Caki2 (cell line): ENCODE measurements around the gene RFX8. TPM values are rescaled to one million over a fixed set of nuclear protein-coding genes. Genes with fewer than 3 reads are reported as not detected.

Experiments
- DNase-seq: peaks from one replicate; pipeline ENCODE4 v3.0.0-alpha.2; 2015; ENCODE audit warnings: low read depth
- in situ Hi-C: cut with HindIII; loops from 2 replicates; pipeline ENCODE4 v1.10.0; 2016; ENCODE audit warnings: low sequenced_read_pairs, low pct_unique_long_range_greater_than_20kb, mixed read lengths
- total RNA-seq: library from RNA; depleted of rRNA; stranded (reverse); fragments of >200 nt; shearing (Covaris generic); gene quantifications from 2 replicates; pipeline ENCODE4 v1.2.3, GENCODE V29; 2014; ENCODE audit warnings: low replicate concordance

Gene RFX8
- total RNA-seq, 1 experiment from 2014 or later: not detected

DNA sequence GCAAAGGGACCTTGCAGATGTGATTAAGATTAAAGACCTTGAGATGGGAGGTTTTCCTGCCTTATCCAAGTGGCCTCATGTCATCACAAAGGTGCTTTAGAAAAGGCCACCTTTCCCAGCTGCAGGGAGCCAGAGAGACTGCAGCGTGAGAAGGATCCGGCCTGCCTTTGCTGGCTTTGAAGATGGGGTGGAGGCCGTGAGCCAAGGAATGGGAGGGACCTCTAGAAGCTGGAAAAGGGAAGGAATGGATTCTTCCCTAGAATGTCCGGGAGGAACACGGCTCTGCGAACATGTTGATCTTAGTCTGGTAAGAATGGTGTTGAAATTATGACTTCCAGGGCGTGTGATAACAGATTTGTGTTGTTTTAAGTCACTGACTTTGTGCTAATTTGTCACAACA lies 47.7 kb downstream of the RFX8 start:
- DNase-seq: no peak
- in situ Hi-C loops: no loop called here

DNA sequence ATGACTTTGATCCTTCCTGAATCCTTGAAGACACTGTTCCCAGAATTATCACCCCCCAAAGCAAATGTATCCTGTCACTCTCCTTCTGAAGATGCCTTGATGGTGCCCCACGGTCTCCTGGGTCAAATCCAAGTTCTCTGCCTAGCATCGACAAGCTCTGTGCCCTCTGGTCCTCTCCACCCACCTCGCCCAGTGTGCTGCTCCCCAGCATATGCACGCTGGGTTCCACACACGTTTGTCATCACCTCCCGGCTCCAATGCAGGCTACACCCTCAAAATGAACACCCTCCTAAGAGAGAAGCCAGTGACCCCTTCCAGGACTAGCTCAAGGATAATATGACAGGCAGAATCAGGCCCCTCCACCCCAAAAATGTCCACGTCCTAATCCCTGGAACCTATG lies 48.1 kb downstream of the RFX8 start:
- in situ Hi-C loops: no loop called here
- no peak for DNase-seq

DNA sequence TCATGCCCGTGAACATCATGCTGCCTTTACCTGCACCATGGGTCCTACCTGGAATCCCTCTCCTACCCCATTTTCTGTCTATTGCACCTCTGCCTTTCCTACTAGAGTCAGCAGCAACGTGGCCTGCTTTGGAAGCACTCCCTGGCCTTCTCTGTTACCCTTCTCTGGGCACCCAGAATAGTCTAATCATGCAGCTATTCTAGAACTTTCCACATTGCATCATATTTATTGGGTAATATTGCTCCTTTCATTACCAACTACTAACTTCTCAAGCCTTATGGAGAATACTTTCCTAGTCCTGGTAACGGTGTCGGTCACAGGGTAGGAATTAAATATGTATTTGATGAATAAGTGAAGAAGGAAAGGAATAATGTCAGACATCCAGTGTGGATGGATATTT lies 54.3 kb downstream of the RFX8 start:
- in situ Hi-C loops: no loop called here

DNA sequence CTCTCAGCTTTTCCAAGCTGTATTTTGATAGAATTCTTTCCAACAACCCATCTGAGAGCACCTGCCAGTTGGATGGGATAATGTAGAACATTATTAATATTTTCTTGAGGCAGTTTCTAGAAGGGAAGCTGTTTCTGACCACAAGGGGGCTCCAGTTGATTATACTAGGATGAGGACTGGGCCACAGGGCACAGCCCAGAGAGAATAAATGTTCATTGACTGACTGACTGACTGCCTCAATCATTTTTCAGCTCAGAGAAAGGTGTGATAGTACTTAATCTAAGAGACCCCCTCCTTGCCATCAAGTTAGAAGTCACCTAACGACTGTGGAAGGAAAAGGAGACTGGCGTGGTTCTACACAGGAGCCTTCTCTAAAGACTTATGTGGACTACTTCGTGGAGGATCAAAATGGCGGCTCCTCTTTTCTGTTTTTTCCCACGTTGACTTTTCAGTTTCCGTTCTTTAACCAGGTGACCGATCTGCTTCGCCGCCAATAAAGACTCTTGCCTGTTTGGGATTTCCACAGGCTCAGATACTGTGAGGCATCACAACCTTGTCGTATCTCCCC lies 55.7 kb downstream of the RFX8 start:
- DNase-seq: peak; percentile 28
- in situ Hi-C loops: no loop called here

More for the DNA sequence above, 54.3 kb downstream of the RFX8 start:
- no peak for DNase-seq

DNA sequence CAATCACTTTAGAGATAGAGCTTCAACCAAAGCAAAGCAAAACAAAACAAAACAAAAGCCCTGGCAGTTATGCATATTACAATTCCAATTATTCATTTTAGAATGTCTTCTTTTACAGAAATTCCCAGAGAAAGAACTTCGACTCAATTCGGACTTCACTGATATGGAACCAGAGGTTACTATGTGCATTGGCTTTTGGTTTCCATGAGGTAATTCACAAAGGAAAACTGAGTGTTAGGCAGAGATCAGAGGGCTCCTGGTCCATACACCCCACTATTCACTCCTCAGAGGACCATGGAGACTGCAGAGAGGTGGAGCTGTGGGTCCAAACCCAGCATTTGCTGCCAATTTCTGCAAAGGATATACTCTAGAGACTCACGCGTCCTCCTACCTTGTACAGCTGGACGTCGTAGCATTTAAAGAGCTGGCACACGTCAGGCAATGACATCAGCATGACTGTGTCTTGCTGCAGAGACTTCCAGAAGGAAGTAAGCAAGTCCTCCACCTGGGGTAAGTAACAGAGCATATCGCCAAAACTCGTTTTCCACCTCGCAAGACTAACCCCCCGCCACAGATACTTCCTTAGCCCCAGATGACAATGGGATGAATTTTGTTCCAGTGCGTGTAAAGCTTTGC lies 56.3 kb downstream of the RFX8 start:
- DNase-seq: no peak
- in situ Hi-C loops: no loop called here

DNA sequence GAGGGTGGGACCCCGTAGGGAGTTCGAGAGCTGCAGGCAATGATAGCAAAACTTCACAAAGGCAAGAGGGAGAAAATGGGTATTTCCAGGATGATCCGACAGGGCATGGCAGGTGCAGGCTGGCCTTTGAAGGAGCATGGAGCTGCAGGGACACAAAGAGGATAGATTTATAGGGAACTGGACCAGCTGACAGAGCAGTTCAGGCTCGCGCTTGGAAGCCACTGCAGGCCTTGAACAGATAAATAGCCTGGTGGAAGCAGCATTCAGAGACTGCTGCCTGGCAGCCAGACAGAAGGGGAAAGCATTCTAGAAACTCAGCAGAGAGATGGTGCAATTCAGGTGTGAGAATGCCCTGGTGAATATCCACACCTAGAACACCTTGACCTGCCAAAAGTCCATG lies 58.3 kb downstream of the RFX8 start:
- no peak for DNase-seq
- in situ Hi-C loops: no loop called here

DNA sequence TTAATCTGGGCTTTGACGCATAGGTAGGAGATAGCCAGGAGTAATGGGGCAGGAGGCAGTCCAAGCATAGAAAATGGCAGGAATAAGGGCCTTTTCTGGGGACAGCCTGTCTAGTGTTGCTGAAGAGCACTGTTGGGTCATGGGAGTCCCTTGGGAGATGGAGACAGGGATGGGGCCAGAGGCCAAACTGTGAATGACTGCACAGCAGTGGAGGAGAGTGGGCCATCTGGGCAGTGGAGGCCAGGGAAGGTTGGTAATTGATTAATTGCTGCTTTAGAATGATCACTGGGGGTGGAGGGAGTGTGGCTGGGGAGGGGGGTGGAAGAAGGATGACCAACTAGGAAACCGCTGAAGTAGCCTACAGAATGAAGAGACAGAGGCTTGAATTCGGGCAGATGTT lies 59.0 kb downstream of the RFX8 start:
- in situ Hi-C loops: no loop called here
- DNase-seq: no peak

DNA sequence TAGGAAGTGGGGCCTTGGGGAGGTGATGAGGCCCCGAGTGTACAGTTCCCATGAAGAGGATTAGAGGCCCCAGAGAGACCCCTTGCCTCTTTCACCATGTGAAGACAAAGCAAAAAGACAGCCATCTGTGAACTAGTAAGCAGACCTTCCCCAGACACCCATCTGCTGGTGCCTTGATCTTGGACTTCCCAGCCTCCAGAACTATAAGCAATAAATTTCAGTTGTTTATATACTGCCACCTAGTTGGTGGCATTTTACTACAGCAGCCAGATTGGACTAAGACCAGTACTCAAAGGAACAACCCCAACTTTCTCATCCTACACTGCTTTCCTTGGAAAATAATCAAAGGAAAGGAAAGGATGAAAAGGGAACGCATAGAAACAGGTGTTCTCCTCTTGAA lies 59.7 kb downstream of the RFX8 start:
- DNase-seq: no peak
- in situ Hi-C loops: no loop called here

DNA sequence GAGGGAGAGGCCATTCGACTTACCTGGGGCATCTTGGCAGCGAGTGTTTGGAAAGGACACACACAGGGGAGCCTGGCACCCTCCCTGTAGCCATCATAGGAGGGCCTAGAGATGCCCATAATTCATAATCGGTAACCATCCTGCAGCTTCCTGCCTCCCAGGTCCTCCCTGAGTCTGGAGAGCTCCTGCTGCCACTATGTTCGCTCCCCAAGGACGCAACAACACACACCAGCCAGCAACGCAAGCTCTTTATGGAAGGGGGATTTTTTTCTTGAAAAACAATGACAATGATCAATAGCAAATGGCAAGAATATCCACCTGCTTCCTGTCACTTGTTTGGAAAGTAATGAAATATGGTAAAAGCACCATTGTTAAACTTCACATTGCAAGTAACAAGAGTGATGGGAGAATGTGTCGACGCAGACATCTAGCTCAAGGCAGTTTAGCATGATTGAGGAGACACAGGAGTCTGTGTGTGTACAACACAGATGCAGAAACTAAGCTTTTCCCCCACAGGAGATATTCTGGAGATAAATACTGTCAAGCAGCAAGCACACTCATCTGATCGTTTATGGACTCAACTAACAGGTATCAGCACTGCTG lies 62.7 kb downstream of the RFX8 start:
- no peak for DNase-seq
- in situ Hi-C loops: no loop called here

DNA sequence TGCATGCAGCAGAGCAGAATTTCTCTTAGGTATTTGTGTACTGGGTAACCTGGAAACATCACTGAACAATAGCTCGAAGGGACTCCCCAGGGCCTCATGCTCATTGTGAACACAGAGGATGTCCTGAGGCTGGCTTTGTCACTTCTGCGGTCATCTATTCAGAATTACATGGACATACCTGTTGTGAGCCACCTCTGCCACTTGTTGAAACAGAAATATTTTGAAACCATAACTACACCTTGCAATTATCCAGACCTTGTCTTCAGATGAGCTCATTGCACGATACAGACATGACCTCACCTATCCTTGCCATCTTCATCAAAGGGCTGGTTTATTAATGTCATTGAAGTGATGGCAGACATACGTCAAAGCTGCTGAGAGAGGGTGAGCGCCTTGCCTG lies 64.2 kb downstream of the RFX8 start:
- in situ Hi-C loops: no loop called here
- peak; percentile 58 for DNase-seq

DNA sequence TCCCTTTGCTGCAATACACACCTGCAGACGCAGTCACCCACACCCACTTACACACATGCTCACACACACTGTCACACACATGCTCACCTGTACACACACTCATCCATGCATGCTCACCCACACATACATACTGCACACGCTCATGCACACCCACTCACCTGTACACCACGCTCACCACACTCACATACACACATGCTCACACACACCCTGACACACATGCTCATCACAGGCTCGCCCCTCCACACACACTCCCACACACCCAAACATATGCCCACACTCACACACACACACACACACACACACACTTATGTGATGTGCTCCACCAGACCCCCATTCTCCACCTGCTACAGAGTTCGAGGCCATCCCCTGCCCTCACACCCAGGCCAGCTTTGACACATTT lies 64.8 kb downstream of the RFX8 start:
- in situ Hi-C loops: no loop called here
- DNase-seq: no peak

DNA sequence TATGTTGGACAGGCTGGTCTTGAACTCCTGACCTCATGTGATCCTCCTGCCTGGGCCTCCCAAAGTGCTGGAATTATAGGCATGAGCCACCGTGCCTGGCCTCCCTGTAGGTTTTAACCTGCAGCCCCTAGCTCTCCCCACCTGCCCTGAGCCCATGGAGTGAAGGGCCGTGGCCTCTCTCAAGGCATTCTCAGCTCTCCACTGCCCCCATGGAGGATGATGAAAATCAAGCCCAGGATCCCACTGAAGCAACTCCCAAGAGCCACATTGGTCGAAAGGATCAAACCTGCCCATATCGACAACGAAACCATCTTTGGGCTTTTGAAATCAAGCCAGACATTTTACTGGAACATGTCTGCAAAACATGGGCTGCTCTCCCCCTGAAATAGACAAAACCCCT lies 65.2 kb downstream of the RFX8 start:
- no peak for DNase-seq
- in situ Hi-C loops: no loop called here

DNA sequence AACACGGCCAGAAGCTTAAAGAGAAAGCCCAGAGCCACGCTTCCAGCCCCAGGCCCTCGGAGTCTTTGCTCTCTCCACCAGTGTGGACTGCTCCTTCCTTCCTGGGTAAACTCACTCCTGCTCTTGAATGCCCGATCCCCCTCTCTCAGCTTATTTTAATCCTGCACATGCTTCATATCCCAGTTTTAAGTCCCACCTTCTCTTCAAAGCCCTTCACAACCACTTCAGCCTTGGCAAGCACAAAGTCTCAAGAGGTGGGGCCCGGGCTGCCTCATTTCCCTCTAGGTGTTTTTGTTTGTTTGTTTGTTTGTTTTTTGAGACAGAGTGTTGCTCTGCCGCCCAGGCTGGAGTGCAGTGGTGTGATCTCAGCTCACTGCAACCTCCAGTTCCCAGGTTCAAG lies 66.0 kb downstream of the RFX8 start:
- in situ Hi-C loops: no loop called here
- DNase-seq: no peak

DNA sequence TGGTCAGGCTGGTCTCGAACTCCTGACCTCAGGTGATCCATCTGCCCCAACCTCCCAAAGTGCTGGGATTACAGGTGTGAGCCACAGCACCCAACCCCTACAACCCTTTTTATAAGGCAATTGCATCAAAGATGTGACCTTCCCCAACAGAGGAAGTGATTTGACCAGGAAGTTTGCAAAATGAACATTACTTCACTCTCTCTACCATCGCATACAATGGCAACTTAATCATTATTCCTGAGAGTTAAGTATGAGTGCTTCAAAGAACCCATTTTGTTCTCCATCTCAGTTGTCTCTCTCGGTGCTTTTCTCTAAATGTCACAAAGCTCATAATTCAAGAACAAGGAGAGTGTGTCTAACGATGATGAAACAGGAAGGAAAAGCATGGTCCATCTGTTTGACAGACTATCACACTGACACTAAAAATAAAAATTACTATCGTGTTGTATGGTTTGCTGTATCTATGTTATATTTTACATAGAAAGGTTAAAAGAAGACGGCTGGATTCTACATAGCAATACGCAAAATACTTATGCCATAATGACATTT lies 69.5 kb downstream of the RFX8 start:
- no peak for DNase-seq
- in situ Hi-C loops: no loop called here

DNA sequence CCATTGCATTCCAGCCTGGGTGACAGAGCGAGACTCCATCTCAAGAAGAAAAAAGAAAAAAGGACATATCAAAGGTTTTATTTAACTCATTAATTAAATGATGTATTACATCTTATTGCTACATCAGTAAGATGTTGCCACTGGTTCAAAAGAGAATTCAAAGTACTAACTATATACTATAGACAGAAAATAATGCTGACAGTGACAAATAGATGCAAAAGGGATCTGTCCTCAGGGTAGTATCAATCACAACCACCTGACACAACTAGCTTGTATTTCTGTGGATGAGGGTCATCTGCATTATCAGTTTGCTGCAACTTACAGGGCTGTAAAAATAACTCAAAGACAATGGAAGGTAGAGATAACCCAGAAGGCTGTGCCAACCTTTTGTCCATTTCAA lies 71.2 kb downstream of the RFX8 start:
- DNase-seq: no peak
- in situ Hi-C loops: no loop called here

DNA sequence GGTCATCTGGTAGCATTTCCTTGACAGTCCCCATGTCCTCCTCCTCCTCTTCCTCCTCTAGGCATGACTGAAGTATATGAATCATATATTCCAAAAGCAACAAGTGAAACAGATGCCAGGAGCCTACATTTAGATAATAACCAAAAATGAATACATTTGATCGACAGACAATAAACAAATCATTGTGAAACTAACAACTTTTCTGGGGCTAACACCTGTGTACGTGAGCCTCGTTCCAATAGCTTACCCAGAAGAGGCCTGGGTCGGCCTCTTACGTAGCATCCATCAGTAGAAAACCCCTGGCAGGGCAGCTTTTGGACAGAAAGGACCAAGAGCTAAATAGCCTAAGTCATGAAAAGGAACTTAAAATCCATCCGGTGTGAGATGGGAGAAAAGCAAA lies 72.3 kb downstream of the RFX8 start:
- in situ Hi-C loops: no loop called here

DNA sequence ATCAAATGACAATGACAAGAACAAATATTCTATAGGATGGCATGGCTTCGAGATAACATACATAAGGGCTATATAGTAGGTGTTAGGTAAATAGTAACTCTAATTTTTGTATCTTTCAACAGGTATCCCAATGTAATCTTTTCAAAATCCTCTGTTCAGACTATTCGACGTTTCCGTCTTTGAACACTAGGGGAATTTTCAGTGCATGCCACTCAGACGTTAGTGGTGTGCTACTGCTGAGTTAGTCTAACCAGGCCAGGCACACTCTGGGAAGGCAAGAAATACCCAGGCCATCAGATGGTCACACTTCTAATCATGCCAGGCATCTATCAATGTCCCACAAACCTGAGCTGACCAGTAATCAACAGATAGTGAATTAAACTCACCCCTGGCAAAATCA lies 73.0 kb downstream of the RFX8 start:
- in situ Hi-C loops: no loop called here
- DNase-seq: no peak

More for the DNA sequence above, 72.3 kb downstream of the RFX8 start:
- no peak for DNase-seq

DNA sequence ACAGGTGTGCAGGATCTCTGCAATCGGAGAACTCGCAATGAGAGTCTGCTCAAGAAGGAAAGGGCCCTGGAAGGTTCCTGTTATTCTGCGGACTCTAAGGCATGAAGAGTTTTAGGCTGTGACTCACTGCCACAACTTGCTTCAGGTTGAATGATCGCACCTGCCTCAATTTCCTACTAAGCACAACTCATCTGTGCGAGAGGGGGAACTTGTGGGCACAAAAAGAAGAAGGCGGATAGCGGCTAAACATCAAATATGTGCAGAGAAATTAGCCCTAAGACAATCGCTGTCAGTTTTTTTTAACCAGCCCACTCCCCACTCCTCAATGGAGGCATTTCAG lies 73.6 kb downstream of the RFX8 start:
- in situ Hi-C loops: no loop called here
- DNase-seq: no peak

DNA sequence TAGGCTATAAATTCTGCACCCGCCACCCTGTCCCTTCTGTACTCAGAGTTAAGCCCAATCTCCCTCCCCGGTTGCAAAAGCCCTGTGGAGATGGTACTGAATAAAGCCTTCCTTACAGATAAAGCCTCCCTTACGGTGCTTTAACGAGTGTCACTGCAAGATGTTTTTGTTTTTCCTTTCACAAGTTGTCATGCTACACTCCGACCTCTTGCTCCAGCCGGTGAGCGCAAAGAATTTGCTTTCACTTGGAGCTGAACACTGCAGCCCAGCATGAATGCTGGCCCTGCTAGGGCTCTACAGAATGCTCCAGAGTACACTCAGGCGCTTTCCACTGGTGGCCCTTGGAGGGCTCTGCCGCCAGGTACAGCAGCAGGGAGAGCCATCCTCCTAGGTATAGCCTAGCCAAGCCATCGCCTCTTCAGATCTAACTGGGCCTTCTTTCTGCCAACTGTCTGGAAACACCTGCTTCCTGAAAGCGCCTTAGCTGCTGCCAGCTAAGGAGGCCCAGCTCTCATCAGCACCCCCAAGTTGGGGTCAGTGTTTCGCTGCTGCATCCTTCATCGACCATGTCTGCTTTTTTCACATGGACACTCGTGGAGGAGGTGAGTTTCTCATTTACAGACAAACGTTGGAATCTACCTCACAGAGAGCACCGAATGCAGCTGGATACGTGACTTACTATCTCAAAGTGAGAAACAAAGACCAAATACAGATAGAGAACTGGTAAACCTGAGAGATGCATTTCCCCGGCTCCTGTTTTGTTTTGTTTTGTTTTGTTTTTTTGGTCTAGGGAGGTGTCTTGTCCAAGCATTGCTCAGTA lies 74.2 kb downstream of the RFX8 start:
- in situ Hi-C loops: no loop called here
- DNase-seq: peak; percentile 14
